22Rv1 (cell line): ENCODE results near the gene GRIK4.

Source experiments
- H3K27ac ChIP-seq: fragments of 450-650 bp; 2 replicates; pipeline ENCODE4 v1.5.1; 2017
- ZFX ChIP-seq: fragments of 450-650 bp; IDR thresholded peaks from 2 replicates; pipeline ENCODE4 v1.6.1; 2017; ENCODE audit warnings: antibody characterized with exemption, borderline replicate concordance
- TF ChIP-seq, protein P1 (sequence below): fragments of 450-650 bp; IDR thresholded peaks from 2 replicates; pipeline ENCODE4 v1.5.1; 2017; ENCODE audit warnings: mild to moderate bottlenecking

The GRIK4 gene

DNA sequence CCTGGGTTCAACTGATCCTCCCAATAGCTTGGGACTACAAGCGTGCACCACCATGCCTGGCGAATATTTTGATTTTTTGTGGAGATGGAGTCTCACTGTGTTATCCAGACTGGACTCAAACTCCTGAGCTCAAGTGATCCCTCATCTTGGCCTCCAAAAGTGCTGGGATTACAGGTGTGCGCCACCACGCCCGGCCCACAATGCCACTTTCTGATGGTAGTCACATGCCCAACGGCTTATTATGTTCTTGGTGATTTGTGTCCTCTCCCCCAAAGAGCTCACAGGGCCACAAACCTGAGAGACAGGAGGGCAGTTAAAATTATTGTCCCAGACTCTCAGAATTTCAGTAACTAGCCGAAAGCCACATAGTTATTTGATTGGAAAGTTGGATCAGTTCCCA lies 9.6 kb downstream of the GRIK4 start:
- TF ChIP-seq, protein P1, sequence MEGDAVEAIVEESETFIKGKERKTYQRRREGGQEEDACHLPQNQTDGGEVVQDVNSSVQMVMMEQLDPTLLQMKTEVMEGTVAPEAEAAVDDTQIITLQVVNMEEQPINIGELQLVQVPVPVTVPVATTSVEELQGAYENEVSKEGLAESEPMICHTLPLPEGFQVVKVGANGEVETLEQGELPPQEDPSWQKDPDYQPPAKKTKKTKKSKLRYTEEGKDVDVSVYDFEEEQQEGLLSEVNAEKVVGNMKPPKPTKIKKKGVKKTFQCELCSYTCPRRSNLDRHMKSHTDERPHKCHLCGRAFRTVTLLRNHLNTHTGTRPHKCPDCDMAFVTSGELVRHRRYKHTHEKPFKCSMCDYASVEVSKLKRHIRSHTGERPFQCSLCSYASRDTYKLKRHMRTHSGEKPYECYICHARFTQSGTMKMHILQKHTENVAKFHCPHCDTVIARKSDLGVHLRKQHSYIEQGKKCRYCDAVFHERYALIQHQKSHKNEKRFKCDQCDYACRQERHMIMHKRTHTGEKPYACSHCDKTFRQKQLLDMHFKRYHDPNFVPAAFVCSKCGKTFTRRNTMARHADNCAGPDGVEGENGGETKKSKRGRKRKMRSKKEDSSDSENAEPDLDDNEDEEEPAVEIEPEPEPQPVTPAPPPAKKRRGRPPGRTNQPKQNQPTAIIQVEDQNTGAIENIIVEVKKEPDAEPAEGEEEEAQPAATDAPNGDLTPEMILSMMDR, result no peak
- TF ChIP-seq ZFX, result no peak
- no peak overlapping the region for H3K27ac ChIP-seq

DNA sequence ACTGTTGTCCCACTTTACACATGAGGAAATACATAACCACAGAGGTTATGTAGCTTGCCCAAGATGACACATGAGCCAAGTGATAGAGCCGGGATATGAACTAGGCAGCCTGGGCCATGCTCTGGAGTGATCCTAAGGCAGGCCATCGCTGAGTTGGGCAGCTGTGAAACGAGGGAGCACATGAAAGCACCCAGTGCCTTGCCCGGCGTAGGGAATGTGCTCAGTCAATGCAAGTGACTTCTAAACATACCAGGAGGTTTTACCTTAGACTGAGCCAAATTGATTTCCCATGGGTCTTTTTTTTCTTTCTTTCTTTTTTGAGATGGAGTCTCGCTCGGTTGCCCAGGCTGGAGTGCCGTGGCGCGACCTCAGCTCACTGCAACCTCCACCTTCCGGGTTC lies 10.5 kb downstream of the GRIK4 start:
- no peak overlapping the region for H3K27ac ChIP-seq
- TF ChIP-seq ZFX, result no peak
- TF ChIP-seq, protein P1, result no peak

DNA sequence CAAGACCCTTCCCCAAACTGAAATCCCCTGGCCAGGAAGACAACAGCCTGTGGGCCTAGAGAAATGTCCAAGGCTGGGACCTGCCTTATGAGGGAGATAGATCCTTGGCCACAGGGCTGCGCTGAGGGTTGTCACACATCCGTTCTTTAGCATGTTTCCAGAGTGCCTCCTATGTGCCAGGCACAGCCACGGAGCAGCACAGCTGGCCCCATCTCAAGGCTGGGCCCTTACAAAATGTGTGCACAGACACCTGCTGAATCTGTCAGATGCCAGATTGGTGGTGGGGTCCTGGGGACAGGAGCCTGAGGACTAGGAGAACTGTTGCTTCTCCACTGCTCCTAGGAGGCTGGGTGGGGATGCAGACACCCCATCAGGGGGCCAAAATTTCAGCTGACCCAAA lies 11.2 kb downstream of the GRIK4 start:
- TF ChIP-seq, protein P1, result no peak
- no peak for TF ChIP-seq ZFX
- no peak overlapping the region for H3K27ac ChIP-seq

DNA sequence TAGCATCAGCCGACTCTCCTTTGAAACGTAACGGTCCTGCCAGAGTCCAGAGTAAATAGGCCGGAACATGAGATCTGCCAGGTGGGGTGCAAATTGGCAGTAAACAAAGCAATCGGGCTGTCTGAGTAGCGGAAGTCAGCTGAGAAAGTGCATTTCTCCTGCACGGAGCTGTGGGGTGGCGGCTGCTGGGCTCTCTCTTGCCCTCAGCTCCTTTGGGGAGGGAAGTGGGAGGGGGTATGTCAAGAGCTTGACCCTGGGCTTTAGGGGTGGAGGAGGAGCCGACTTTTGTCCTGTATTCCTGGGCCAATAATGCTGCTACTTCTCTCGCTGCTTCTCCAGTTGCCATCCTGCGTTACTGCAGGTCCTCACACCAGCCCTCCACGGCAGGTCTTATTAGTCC lies 11.6 kb downstream of the GRIK4 start:
- no peak for TF ChIP-seq ZFX
- TF ChIP-seq, protein P1, result no peak
- no peak overlapping the region for H3K27ac ChIP-seq

DNA sequence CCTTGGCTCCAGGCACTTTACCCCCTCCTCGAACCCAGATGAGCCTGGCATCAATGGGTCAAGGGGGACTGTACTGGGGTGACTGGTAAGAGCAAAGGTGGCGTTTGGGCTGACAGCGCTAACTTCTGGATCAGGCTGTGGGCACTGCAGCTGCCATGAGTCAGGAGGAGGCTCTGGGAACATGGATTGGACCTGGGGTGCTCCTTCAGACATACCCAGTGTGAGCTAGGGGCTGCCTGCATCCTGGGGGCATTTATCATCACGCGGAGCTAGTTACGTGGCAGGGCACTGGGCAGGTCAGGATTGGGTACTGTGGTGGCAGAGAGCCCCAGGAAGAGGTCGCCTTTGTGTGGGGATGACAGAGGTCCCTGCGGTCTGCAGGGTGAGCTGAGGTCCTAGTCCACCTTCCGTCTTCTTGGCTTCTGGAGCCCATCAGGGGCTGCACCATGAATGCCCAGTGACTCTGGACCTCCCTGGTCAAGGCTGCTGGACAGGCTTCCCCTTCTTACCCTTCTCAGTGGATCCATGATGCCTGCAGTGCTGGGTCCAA lies 13.1 kb downstream of the GRIK4 start:
- no peak overlapping the region for H3K27ac ChIP-seq
- TF ChIP-seq, protein P1, result no peak
- no peak for TF ChIP-seq ZFX

DNA sequence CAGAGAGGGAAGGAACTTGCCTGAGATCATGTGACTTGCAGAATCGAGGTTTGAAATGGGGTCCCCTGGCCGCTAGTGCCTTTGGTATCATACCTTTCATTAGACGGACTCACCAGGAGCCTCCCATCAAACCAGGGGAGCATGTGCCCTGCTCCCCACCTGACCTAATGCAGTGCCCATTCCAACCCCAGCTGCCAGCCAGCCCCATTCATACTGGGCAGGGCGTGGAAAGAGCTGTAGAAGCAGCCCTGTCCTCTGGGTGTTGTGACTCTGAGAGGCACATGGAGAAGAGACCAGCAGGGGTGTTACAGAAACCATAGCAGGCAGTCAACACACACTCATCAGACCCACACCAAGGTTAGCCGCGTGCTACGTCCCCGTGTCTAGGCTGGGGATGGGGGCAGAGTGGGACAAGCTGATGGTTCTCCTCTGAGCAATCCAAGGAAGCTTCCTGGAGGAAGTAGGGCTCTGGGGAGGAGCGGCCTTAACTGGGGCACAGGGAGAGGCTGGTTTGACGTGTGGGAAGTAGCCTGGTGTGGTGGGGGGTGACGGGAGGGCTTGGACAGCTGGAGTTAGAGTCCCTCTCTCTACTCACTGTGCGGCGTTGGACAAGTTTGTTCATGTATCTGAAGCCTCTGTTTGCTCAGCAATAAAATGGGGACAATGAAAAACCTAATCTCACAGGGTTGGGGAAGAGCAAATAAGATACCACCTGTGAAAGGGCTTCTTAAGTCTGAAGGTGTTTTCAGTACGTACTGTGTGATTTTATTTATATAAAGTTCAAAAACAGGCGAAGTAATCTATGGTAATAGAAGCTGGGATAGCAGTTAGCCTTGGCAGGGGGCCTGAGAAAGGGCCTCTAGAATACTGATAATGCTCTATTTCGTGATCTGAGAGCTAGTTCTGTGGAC lies 14.0 kb downstream of the GRIK4 start:
- no peak overlapping the region for H3K27ac ChIP-seq
- TF ChIP-seq, protein P1, result no peak
- TF ChIP-seq ZFX, result no peak

DNA sequence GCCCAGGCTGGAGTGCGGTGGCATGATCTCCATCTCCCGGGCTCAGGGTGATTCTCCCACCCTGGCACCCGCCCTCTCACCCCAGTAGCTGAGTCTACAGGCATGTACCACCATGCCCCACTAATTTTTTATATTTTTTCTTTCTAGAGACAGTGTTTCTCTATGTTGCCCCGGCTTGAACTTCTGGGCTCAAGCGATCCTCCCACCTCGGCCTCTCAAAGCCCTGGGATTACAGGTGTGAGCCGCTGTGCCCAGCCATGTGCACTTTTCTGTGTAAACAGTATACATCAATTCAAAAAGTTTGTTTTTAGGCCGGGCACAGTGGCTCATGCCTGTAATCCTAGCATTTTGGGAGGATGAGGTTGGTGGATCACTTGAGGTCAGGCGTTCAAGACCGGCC lies 14.7 kb downstream of the GRIK4 start:
- TF ChIP-seq, protein P1, result no peak
- TF ChIP-seq ZFX, result no peak
- no peak overlapping the region for H3K27ac ChIP-seq
